ENCODE measurements around the gene CBX7.

Gene CBX7

GRCh38 chr22:39146256-39147101, 6.0 kb downstream of the CBX7 start:
- DNase-seq: no peak

- peak; percentile 57 to 58 for DNase-seq
These were observed 8.2 kb downstream of the CBX7 start for GRCh38 chr22:39144101-39144767.

GRCh38 chr22:39142088-39142680, 10.3 kb downstream of the CBX7 start:
- DNase-seq: no peak

GRCh38 chr22:39139933-39140332, 12.5 kb downstream of the CBX7 start:
- no peak for DNase-seq

- no peak for DNase-seq
These were observed 14.0 kb downstream of the CBX7 start for GRCh38 chr22:39138357-39138997.

- DNase-seq: no peak
These were observed 16.2 kb downstream of the CBX7 start for GRCh38 chr22:39136317-39136716.

GRCh38 chr22:39135092-39135896, 17.2 kb downstream of the CBX7 start:
- peak in 1 of 2 experiments; percentile 27 for DNase-seq

GRCh38 chr22:39134366-39135091, 18.0 kb downstream of the CBX7 start:
- DNase-seq: no peak

GRCh38 chr22:39133871-39134270, 18.6 kb downstream of the CBX7 start:
- DNase-seq: no peak

GRCh38 chr22:39132871-39133524, 19.5 kb downstream of the CBX7 start:
- DNase-seq: no peak

- DNase-seq: no peak
These were observed 20.2 kb downstream of the CBX7 start for GRCh38 chr22:39132281-39132680.

- DNase-seq: no peak
These were observed 21.3 kb downstream of the CBX7 start for GRCh38 chr22:39130892-39131855.

GRCh38 chr22:39130152-39130704, 22.3 kb downstream of the CBX7 start:
- DNase-seq: no peak

- no peak for DNase-seq
These were observed 22.7 kb downstream of the CBX7 start for GRCh38 chr22:39129746-39130145.

- no peak for DNase-seq
These were observed 23.4 kb downstream of the CBX7 start for GRCh38 chr22:39129081-39129480.

GRCh38 chr22:39128508-39128907, 24.0 kb downstream of the CBX7 start:
- DNase-seq: no peak

GRCh38 chr22:39125622-39126021, 26.9 kb downstream of the CBX7 start:
- DNase-seq: no peak

GRCh38 chr22:39123751-39124581, 28.5 kb downstream of the CBX7 start:
- DNase-seq: no peak

Data from activated CD4-positive, alpha-beta T cell treated with anti-CD3 and anti-CD28 coated beads, Interleukin-2, amount 50 U/mL, for 4 hours (primary cell).